Sigmoid colon (tissue), 7 donors: ENCODE measurements around the gene BBC3. TPM values are rescaled to one million over a fixed set of nuclear protein-coding genes. Genes with fewer than 3 reads are reported as not detected.

ENCODE experiments used
- DNase-seq: peaks from one replicate; pipeline ENCODE4 v3.0.0-alpha.2; 2019
- H3K27ac ChIP-seq, 4 donors: fragments of 200-600 bp; sonication (generic); one replicate each; pipeline ENCODE4 v1.5.1; 2016 to 2019; ENCODE audit warnings: mild to moderate bottlenecking in 1 of 4
- H3K27me3 ChIP-seq, 3 donors: fragments of 200-600 bp; sonication (generic); one replicate each; pipeline ENCODE4 v1.5.1; 2019; ENCODE audit warnings: mild to moderate bottlenecking in 1 of 3
- H3K36me3 ChIP-seq, 4 donors: fragments of 200-600 bp; sonication (generic); one replicate each; pipeline ENCODE4 v1.5.1; 2016 to 2019
- H3K4me1 ChIP-seq, 4 donors: fragments of 200-600 bp; sonication (generic); one replicate each; pipeline ENCODE4 v1.5.1; 2017 to 2019
- H3K4me3 ChIP-seq, 4 donors: fragments of 200-600 bp; sonication (generic); one replicate each; pipeline ENCODE4 v1.5.1; 2017 to 2019; ENCODE audit warnings: mild to moderate bottlenecking in 2 of 4, moderate library complexity in 1 of 4
- H3K9me3 ChIP-seq, 4 donors: fragments of 200-600 bp in 3 of 4; sonication (generic) in 3 of 4; one replicate each; pipeline versions ENCODE4 v1.5.1 to v1.6.1; 2013 to 2019
- CTCF ChIP-seq, 4 experiments: fragments of 450-650 bp in 3 of 4; fragments of 200-600 bp in 1 of 4; IDR thresholded peaks; one replicate each; pipeline ENCODE4 v1.5.1; 2016 to 2019; ENCODE audit warnings: antibody characterized with exemption in 4 of 4, mild to moderate bottlenecking in 3 of 4, moderate library complexity in 2 of 4
- EP300 ChIP-seq, 4 donors: sonication (generic); formaldehyde crosslinking; IDR thresholded peaks; one replicate each; pipeline ENCODE4 v1.6.1; 2017; ENCODE audit warnings: antibody characterized with exemption in 4 of 4
- POLR2A ChIP-seq, 2 donors: fragments of 450-650 bp; IDR thresholded peaks; one replicate each; pipeline ENCODE4 v1.6.1; 2016; ENCODE audit warnings: antibody characterized with exemption in 2 of 2, mild to moderate bottlenecking in 2 of 2, moderate library complexity in 2 of 2
- POLR2AphosphoS5 ChIP-seq, 4 donors: sonication (generic); formaldehyde crosslinking; IDR thresholded peaks; one replicate each; pipeline ENCODE4 v1.6.1; 2017; ENCODE audit warnings: antibody characterized with exemption in 4 of 4
- WGBS, 2 donors: extraction: QIAGEN DNeasy Blood & Tissue Kit; methylation state at CpG; one replicate each; pipeline ENCODE4 v1.1.7; 2013; 5-methylcytosine and 5-hydroxymethylcytosine counted together
- intact Hi-C: fragments of 100-400 bp; cut with DNase I; formaldehyde crosslinking; loops from one replicate; pipeline ENCODE4 v1.15.1; 2023
- polyA plus RNA-seq, 3 donors: library from polyadenylated mRNA; stranded (reverse); fragments of 200-250 nt; gene quantifications; one replicate each; pipeline ENCODE4 v1.2.3, GENCODE V29; 2013
- total RNA-seq, 4 donors: library from RNA; depleted of rRNA; stranded (reverse); fragments of >200 nt; gene quantifications; one replicate each; pipeline ENCODE4 v1.1.0, GENCODE V29; 2016
- donor health status: healthy with polysubstance abuse.
- donor health status: Bipolar disorder and iron deficiency.
- donor health status: healthy.

Gene BBC3
- total and polyA plus RNA-seq, 7 donors = 2.5 to 39.5 (median 5.4) TPM

GRCh38 chr19:47228168-47228936 is 2.6 kb downstream of the BBC3 start:
- peaks cover 0 to 58% (median 50%) of the 10 kb centered on the region in 4 donors for H3K4me1 ChIP-seq
- intact Hi-C loops = loop anchor here (2.0 to 5.0 kb wide), 2 partner anchors 16 to 76 kb away; no protein-coding TSS in a partner anchor

GRCh38 chr19:47227352-47228167 is 3.4 kb downstream of the BBC3 start:
- no peaks in the 10 kb centered on the region for H3K9me3 ChIP-seq
- intact Hi-C loops = loop anchor here (2.0 to 5.0 kb wide), 3 partner anchors 17 to 75 kb away; no protein-coding TSS in a partner anchor
- no peaks in the 10 kb centered on the region for H3K27me3 ChIP-seq
- DNase-seq = peak; percentile 98
- H3K4me1 ChIP-seq = peaks cover 0 to 58% (median 50%) of the 10 kb centered on the region in 4 donors
- peak overlapping the region; percentile 33 to 99 (median 87) for H3K4me3 ChIP-seq
- peak overlapping the region; percentile 99 to 100 (median 100) for H3K27ac ChIP-seq
- no peaks in the 10 kb centered on the region for H3K36me3 ChIP-seq
- peak in 2 of 4 donors; percentile 5 to 9 for TF ChIP-seq EP300 (IDR thresholded peaks at IDR 0.05)
- TF ChIP-seq POLR2A (IDR thresholded peaks at IDR 0.05) = peak; percentile 39 to 50
- TF ChIP-seq POLR2AphosphoS5 (IDR thresholded peaks at IDR 0.05) = peak; percentile 74 to 79 (median 77)
- no peak for TF ChIP-seq CTCF (IDR thresholded peaks at IDR 0.05)
- WGBS, 2 donors = 2 to 3% methylated on average over 27 of the region's 27 CpGs

More at GRCh38 chr19:47228168-47228936, 2.6 kb downstream of the BBC3 start:
- WGBS, 2 donors = 4 to 5% methylated on average over 50 of the region's 50 CpGs
- TF ChIP-seq EP300 (IDR thresholded peaks at IDR 0.05) = no peak
- no peak for TF ChIP-seq POLR2A (IDR thresholded peaks at IDR 0.05)
- TF ChIP-seq CTCF (IDR thresholded peaks at IDR 0.05) = no peak
- TF ChIP-seq POLR2AphosphoS5 (IDR thresholded peaks at IDR 0.05) = peak in 1 of 4 donors; percentile 47
- H3K27me3 ChIP-seq = no peaks in the 10 kb centered on the region
- peak overlapping the region; percentile 99 to 100 (median 100) for H3K27ac ChIP-seq
- peak; percentile 85 for DNase-seq
- H3K9me3 ChIP-seq = no peaks in the 10 kb centered on the region
- H3K36me3 ChIP-seq = no peaks in the 10 kb centered on the region
- H3K4me3 ChIP-seq = peak overlapping the region; percentile 33 to 99 (median 87)

- Histone ChIP-seq H3K4me1 (peaks cover 0 to 55% (median 48%) of the 10 kb centered on the region in 4 donors), H3K36me3 (peaks cover 0 to 8% (median 4%) of the 10 kb centered on the region in 4 donors)
- 2 to 3% methylated on average over 56 of the region's 56 CpGs for WGBS, 2 donors
Observed at GRCh38 chr19:47226426-47227351, 4.3 kb downstream of the BBC3 start.

More at GRCh38 chr19:47226426-47227351, 4.3 kb downstream of the BBC3 start:
- Histone ChIP-seq H3K27me3 (no peaks in the 10 kb centered on the region), H3K4me3 (peak overlapping the region; percentile 46 to 99 (median 87)), H3K27ac (peak overlapping the region; percentile 99 to 100 (median 100)), H3K9me3 (no peaks in the 10 kb centered on the region)
- peak; percentile 94 for DNase-seq
- intact Hi-C loops = loop anchor here (2.0 to 5.0 kb wide), 2 partner anchors 46 to 74 kb away; no protein-coding TSS in a partner anchor
- peak; percentile 76 to 88 (median 79) for TF ChIP-seq POLR2AphosphoS5 (IDR thresholded peaks at IDR 0.05)
- peak in 1 of 4 donors; percentile 77 for TF ChIP-seq EP300 (IDR thresholded peaks at IDR 0.05)
- TF ChIP-seq POLR2A (IDR thresholded peaks at IDR 0.05) = peak; percentile 30 to 67
- no peak for TF ChIP-seq CTCF (IDR thresholded peaks at IDR 0.05)
